Esophagus muscularis mucosa (tissue), 4 donors: ENCODE results near the gene EVC. TPM values are rescaled to one million over a fixed set of nuclear protein-coding genes. Genes with fewer than 3 reads are reported as not detected.

Source experiments
- DNase-seq: peaks from one replicate; pipeline ENCODE4 v3.0.0-alpha.2; 2017; ENCODE audit errors: extremely low spot score
- H3K27ac ChIP-seq, 4 donors: fragments of 200-600 bp; sonication (generic); replicated peaks in 1 of 4; 1 replicate in 3 of 4; 2 replicates in 1 of 4; pipeline ENCODE4 v1.5.1; 2016 to 2019; ENCODE audit warnings: mild to moderate bottlenecking in 1 of 4
- H3K27me3 ChIP-seq, 4 donors: fragments of 200-600 bp; sonication (generic); one replicate each; pipeline versions ENCODE4 v1.5.1 to v1.6.0; 2016 to 2019
- H3K36me3 ChIP-seq, 4 donors: fragments of 200-600 bp; sonication (generic); one replicate each; pipeline ENCODE4 v1.5.1; 2016 to 2019
- H3K4me1 ChIP-seq, 4 donors: fragments of 200-600 bp; sonication (generic); one replicate each; pipeline ENCODE4 v1.5.1; 2016 to 2019
- H3K4me3 ChIP-seq, 4 donors: fragments of 200-600 bp; sonication (generic); 1 replicate in 2 of 4; 2 replicates in 2 of 4; pipeline ENCODE4 v1.5.1; 2016 to 2019; ENCODE audit warnings: mild to moderate bottlenecking in 4 of 4, moderate library complexity in 1 of 4
- H3K9me3 ChIP-seq, 4 donors: fragments of 200-600 bp; sonication (generic); 1 replicate in 3 of 4; 2 replicates in 1 of 4; pipeline ENCODE4 v1.5.1; 2016 to 2019
- CTCF ChIP-seq, 3 experiments: fragments of 200-600 bp in 2 of 3; fragments of 450-650 bp in 1 of 3; sonication (generic) in 2 of 3; IDR thresholded peaks; one replicate each; pipeline ENCODE4 v1.5.1; 2017 to 2019; ENCODE audit warnings: antibody characterized with exemption in 3 of 3, mild to moderate bottlenecking in 2 of 3, moderate library complexity in 1 of 3
- EP300 ChIP-seq: sonication (generic); formaldehyde crosslinking; IDR thresholded peaks from one replicate; pipeline ENCODE4 v1.6.1; 2017; ENCODE audit warnings: antibody characterized with exemption
- POLR2A ChIP-seq: fragments of 450-650 bp; IDR thresholded peaks from one replicate; pipeline ENCODE4 v1.6.1; 2017; ENCODE audit warnings: antibody characterized with exemption, moderate library complexity, mild to moderate bottlenecking, low read depth
- POLR2AphosphoS5 ChIP-seq, 2 donors: sonication (generic); formaldehyde crosslinking; IDR thresholded peaks; one replicate each; pipeline ENCODE4 v1.6.1; 2017; ENCODE audit warnings: antibody characterized with exemption in 2 of 2
- WGBS: methylation state at CpG from one replicate; pipeline ENCODE4 v1.1.5; 2018; 5-methylcytosine and 5-hydroxymethylcytosine counted together
- intact Hi-C: fragments of 100-400 bp; cut with DNase I; formaldehyde crosslinking; loops from one replicate; pipeline ENCODE4 v1.15.1; 2023
- total RNA-seq, 4 donors: library from RNA; depleted of rRNA; stranded (reverse); fragments of >200 nt; gene quantifications; one replicate each; pipeline versions ENCODE4 v1.1.0 to v1.2.1, GENCODE V29; 2016

Gene EVC
- total RNA-seq, 4 donors from 2014 or later: 25.7 to 59.6 (median 44.2) TPM

- Histone ChIP-seq H3K9me3 (no peaks in the 10 kb centered on the region), H3K27me3 (no peaks in the 10 kb centered on the region), H3K4me1 (peaks cover 0 to 7% (median 0%) of the 10 kb centered on the region in 4 donors), H3K36me3 (peaks cover 15 to 45% (median 27%) of the 10 kb centered on the region in 4 donors), H3K27ac (no peak overlapping the region), H3K4me3 (no peak overlapping the region)
- no peak for TF ChIP-seq EP300
- intact Hi-C loops: no loop called here
- WGBS: 91% methylated on average over 6 of the region's 6 CpGs
- no peak for DNase-seq
Observed at GRCh38 chr4:5782829-5783476, 72.0 kb downstream of the EVC start.

- Histone ChIP-seq H3K27ac (no peak overlapping the region), H3K36me3 (peaks cover 15 to 50% (median 30%) of the 10 kb centered on the region in 4 donors), H3K4me1 (peaks cover 0 to 7% (median 0%) of the 10 kb centered on the region in 4 donors), H3K9me3 (no peaks in the 10 kb centered on the region), H3K4me3 (no peak overlapping the region), H3K27me3 (no peaks in the 10 kb centered on the region)
- intact Hi-C loops: no loop called here
- no peak for DNase-seq
- 83% methylated on average over 13 of the region's 14 CpGs for WGBS
- TF ChIP-seq POLR2AphosphoS5 (IDR thresholded peaks at IDR 0.05) (no peak), POLR2A (no peak)
Observed at GRCh38 chr4:5783486-5783885, 72.5 kb downstream of the EVC start.

- no peaks in the 10 kb centered on the region for H3K9me3 ChIP-seq
- H3K4me3 ChIP-seq: no peak overlapping the region
- peaks cover 0 to 7% (median 0%) of the 10 kb centered on the region in 4 donors for H3K4me1 ChIP-seq
- no peaks in the 10 kb centered on the region for H3K27me3 ChIP-seq
- H3K36me3 ChIP-seq: peaks cover 15 to 54% (median 30%) of the 10 kb centered on the region in 4 donors
- 94% methylated on average over 6 of the region's 6 CpGs for WGBS
- no peak overlapping the region for H3K27ac ChIP-seq
- TF ChIP-seq POLR2A (no peak), EP300 (no peak), POLR2AphosphoS5 (IDR thresholded peaks at IDR 0.05) (no peak), CTCF (IDR thresholded peaks at IDR 0.05) (no peak)
- intact Hi-C loops: no loop called here
- no peak for DNase-seq
Observed at GRCh38 chr4:5784021-5784420, 73.0 kb downstream of the EVC start.

GRCh38 chr4:5784960-5785611, 74.1 kb downstream of the EVC start:
- Histone ChIP-seq H3K27ac (peak overlapping the region in 1 of 4 donors; percentile 7), H3K4me3 (no peak overlapping the region), H3K4me1 (peaks cover 0 to 7% (median 0%) of the 10 kb centered on the region in 4 donors), H3K27me3 (no peaks in the 10 kb centered on the region), H3K36me3 (peaks cover 19 to 60% (median 30%) of the 10 kb centered on the region in 4 donors), H3K9me3 (no peaks in the 10 kb centered on the region)
- DNase-seq: no peak
- intact Hi-C loops: no loop called here
- TF ChIP-seq POLR2A (no peak), CTCF (IDR thresholded peaks at IDR 0.05) (no peak), POLR2AphosphoS5 (IDR thresholded peaks at IDR 0.05) (no peak), EP300 (no peak)
- WGBS: 82% methylated on average over 9 of the region's 9 CpGs

GRCh38 chr4:5785806-5786680, 75.0 kb downstream of the EVC start:
- no peak for TF ChIP-seq CTCF (IDR thresholded peaks at IDR 0.05)
- no peak for TF ChIP-seq EP300
- no peak for TF ChIP-seq POLR2AphosphoS5 (IDR thresholded peaks at IDR 0.05)
- TF ChIP-seq POLR2A: no peak
- H3K27ac ChIP-seq: peak overlapping the region in 1 of 4 donors; percentile 52
- H3K4me3 ChIP-seq: no peak overlapping the region
- H3K4me1 ChIP-seq: peaks cover 0 to 7% (median 0%) of the 10 kb centered on the region in 4 donors
- DNase-seq: no peak
- 86% methylated on average over 9 of the region's 9 CpGs for WGBS
- peaks cover 19 to 64% (median 30%) of the 10 kb centered on the region in 4 donors for H3K36me3 ChIP-seq
- intact Hi-C loops: no loop called here
- H3K9me3 ChIP-seq: no peaks in the 10 kb centered on the region
- H3K27me3 ChIP-seq: no peaks in the 10 kb centered on the region
